Loucy (cell line): ENCODE results near the gene ALCAM.

ENCODE experiments used
- EZH2phosphoT487 ChIP-seq: fragments of 200-600 bp; IDR thresholded peaks from 2 replicates; pipeline ENCODE4 v1.6.1; 2018; ENCODE audit warnings: antibody characterized with exemption, mild to moderate bottlenecking, moderate library complexity, borderline replicate concordance
- TF ChIP-seq, protein P1 (sequence below): fragments of 200-600 bp; sonication (generic); conservative IDR thresholded peaks from 2 replicates; pipeline ENCODE4 v1.5.1; 2014; ENCODE audit warnings: mild to moderate bottlenecking, antibody characterized with exemption, low read length

DNA sequence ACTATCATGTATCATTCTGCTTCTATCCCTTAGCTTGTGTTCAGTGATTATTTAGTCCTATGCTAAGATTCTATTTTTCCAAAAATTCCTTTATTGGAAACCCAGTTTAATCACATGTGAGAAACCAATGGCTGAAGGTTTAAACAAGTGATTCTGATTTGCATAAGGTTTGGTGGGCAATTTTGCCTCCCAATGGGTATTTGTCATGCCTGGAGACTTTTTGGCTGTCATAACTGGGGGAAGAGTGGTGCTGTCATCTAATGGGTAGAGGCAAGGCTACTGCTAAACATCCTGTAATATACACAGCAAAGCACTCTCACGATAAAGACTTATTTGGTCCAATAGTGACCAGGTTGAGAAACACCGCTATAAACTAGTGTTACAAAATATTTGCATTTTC is 148.7 kb downstream of the ALCAM start:
- TF ChIP-seq, protein P1, sequence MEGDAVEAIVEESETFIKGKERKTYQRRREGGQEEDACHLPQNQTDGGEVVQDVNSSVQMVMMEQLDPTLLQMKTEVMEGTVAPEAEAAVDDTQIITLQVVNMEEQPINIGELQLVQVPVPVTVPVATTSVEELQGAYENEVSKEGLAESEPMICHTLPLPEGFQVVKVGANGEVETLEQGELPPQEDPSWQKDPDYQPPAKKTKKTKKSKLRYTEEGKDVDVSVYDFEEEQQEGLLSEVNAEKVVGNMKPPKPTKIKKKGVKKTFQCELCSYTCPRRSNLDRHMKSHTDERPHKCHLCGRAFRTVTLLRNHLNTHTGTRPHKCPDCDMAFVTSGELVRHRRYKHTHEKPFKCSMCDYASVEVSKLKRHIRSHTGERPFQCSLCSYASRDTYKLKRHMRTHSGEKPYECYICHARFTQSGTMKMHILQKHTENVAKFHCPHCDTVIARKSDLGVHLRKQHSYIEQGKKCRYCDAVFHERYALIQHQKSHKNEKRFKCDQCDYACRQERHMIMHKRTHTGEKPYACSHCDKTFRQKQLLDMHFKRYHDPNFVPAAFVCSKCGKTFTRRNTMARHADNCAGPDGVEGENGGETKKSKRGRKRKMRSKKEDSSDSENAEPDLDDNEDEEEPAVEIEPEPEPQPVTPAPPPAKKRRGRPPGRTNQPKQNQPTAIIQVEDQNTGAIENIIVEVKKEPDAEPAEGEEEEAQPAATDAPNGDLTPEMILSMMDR: no peak
- TF ChIP-seq EZH2phosphoT487: no peak
